ENCODE measurements around the gene ZNF536. TPM values are rescaled to one million over a fixed set of nuclear protein-coding genes. Genes with fewer than 3 reads are reported as not detected.
A peak's percentile ranks its signal among the peaks of the same experiment; 100 is the strongest.

The ZNF536 gene
- total RNA-seq, 6 donors from 2014 or later, result 0.34 to 0.78 (median 0.71) TPM; not detected in 2

DNA sequence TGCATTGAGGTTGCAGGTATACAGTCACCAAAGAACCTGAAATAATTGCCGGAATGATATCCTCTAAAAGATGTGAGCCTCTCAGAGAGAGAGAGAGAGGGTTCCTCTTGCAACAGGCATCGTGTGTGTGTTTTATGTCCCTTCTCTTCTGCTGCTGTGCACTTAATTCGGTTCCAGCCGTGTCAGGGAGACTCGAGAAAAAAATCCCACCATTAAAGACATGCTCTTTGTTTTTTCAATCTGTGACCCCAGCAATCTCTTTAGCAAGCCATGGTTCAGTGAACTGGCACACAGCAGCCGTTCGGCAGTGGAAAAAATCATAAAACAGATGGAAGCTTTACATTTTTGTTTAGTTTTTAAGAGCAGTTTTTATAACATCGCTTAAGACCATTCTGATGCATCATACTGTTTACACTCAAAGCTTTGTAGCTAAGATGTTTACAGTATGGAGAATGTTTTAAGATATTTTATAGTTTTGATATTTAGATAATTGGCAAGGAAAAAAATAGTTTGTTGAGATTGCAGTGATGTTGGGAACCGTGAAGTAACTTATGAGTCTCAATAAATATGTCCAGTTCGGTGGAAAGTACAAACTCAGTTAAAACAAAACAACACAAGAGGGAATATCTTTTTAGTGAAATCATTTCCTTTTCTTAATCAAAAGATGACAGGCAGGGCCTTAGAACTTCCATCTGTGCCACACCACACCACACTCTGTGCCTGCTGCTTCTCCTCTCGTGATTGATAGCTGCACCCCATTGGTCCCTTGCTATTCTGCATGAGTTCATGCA lies 31.2 kb upstream of the ZNF536 start:
- H3K9me3 ChIP-seq, result no peaks in the 10 kb centered on the region
- H3K4me1 ChIP-seq, result no peaks in the 10 kb centered on the region
- 52 to 54% methylated on average over 11 of the region's 11 CpGs for WGBS, 2 donors
- no peak for DNase-seq
- H3K27me3 ChIP-seq, result no peaks in the 10 kb centered on the region
- TF ChIP-seq POLR2AphosphoS5 (IDR thresholded peaks at IDR 0.05), result no peak
- TF ChIP-seq, protein P1, sequence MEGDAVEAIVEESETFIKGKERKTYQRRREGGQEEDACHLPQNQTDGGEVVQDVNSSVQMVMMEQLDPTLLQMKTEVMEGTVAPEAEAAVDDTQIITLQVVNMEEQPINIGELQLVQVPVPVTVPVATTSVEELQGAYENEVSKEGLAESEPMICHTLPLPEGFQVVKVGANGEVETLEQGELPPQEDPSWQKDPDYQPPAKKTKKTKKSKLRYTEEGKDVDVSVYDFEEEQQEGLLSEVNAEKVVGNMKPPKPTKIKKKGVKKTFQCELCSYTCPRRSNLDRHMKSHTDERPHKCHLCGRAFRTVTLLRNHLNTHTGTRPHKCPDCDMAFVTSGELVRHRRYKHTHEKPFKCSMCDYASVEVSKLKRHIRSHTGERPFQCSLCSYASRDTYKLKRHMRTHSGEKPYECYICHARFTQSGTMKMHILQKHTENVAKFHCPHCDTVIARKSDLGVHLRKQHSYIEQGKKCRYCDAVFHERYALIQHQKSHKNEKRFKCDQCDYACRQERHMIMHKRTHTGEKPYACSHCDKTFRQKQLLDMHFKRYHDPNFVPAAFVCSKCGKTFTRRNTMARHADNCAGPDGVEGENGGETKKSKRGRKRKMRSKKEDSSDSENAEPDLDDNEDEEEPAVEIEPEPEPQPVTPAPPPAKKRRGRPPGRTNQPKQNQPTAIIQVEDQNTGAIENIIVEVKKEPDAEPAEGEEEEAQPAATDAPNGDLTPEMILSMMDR (IDR thresholded peaks at IDR 0.05), result no peak
- no peak for TF ChIP-seq POLR2A (IDR thresholded peaks at IDR 0.05)
- TF ChIP-seq EP300 (IDR thresholded peaks at IDR 0.05), result no peak
- no peaks in the 10 kb centered on the region for H3K36me3 ChIP-seq
- no peak for ATAC-seq (ENCODE audit: low FRiP score in 2 of 2)
- no peak overlapping the region for H3K4me3 ChIP-seq
- H3K27ac ChIP-seq, result no peak overlapping the region

DNA sequence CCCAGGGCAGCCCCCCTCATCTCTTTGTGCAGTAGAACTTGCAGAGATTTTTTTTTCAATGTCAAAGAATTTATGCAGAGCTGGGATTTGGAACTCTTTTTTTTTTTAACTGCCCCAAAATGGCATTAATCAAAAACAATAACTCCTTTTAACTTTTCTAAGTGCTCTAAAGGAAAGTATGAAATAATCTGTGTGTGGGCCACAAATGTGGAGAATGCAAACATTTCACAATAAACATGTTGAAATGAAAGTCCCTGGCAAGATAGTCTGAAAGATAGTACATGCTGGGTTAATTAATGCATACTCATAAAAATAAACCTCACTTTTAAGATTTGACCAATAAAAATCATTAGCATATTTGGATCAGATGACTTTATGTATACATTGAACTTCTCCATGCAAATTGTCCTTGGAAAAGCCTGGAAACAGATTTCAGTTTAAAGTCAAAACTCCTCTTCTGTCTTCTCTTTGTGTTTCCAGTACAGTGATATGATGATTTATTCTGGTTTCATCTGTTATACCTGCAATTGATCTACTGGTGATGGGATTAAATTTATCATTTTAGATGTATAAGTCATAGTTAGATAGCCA lies 30.5 kb upstream of the ZNF536 start:
- TF ChIP-seq EP300 (IDR thresholded peaks at IDR 0.05), result no peak
- no peak for TF ChIP-seq POLR2AphosphoS5 (IDR thresholded peaks at IDR 0.05)
- no peak for TF ChIP-seq POLR2A (IDR thresholded peaks at IDR 0.05)
- TF ChIP-seq, protein P1 (IDR thresholded peaks at IDR 0.05), result no peak
- Histone ChIP-seq H3K27ac (no peak overlapping the region), H3K9me3 (no peaks in the 10 kb centered on the region), H3K4me1 (no peaks in the 10 kb centered on the region), H3K27me3 (no peaks in the 10 kb centered on the region), H3K4me3 (no peak overlapping the region), H3K36me3 (no peaks in the 10 kb centered on the region)
- no peak for DNase-seq
- ATAC-seq (ENCODE audit: low FRiP score in 2 of 2), result no peak

DNA sequence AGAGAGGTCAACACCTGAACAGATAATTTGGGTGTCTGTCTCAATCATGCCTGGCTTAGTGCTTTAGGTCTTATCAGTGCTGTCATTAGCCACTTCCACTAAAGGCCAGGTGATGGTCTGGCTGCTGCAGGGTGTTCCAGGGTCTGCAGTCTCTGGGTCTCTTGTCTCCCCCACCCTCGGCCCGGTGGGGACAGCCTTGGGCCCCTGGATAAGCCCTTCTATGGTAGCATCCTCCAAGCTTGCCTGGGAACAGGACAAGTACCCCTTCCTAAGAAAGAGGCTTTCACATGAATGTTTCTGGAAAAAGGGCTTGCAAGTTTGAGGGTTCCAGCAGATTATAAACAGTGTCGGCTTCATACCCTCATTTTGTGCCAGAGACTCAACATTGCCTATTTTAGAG lies 29.3 kb upstream of the ZNF536 start:
- Histone ChIP-seq H3K27ac (no peak overlapping the region), H3K4me3 (no peak overlapping the region), H3K36me3 (no peaks in the 10 kb centered on the region), H3K4me1 (no peaks in the 10 kb centered on the region), H3K9me3 (no peaks in the 10 kb centered on the region), H3K27me3 (no peaks in the 10 kb centered on the region)
- no peak for ATAC-seq (ENCODE audit: low FRiP score in 2 of 2)
- 60 to 74% methylated on average over 3 of the region's 3 CpGs for WGBS, 2 donors
- TF ChIP-seq EP300 (IDR thresholded peaks at IDR 0.05) (no peak), POLR2AphosphoS5 (IDR thresholded peaks at IDR 0.05) (no peak), POLR2A (IDR thresholded peaks at IDR 0.05) (no peak)
- TF ChIP-seq, protein P1 (IDR thresholded peaks at IDR 0.05), result no peak
- DNase-seq, result peak in 1 of 2 donors; percentile 6

DNA sequence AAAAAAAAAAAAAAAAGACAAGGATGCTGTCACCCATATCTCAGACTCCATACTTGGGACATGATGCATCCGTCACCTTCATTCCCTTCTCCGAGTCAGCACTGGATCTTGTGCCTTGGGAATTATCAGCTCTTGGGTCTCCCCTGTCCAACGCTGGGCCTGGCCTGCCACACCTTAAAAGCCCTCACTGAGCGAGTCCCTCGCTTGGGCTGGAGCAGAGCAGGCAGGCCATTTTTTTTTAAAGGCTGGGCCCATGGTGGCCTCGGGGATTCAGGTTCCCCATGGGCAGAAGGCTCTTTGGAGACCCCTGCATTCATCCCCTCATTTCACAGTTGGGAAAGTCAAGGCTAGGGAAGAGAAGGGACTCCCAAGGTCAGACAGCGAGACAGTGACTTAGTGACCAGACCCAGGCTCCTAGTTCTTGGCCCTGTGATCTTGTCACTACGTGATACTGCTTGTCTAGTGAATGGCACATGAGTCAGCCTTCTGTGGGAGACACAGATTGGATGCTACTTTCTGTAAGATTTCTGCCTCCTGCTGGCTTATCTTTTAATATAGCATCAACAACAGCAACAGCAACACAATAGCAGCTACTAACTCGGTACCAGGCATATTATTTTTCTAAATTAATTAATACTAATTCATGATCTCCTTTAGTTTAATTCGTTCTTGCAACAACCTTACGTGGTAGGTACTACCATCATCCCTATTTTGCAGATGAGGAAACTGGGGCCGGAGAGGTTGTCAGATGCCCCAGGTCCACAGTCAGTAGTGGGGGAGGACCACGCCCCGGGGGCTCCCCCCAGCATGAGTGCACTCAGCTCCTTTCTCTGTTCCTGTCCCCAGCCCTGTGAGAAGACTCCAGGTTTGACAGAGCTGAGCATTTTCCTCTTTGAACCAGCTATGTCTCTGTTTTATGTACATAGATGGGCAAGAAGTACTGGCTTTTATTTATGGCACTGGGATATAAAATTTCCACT lies 27.4 kb upstream of the ZNF536 start:
- Histone ChIP-seq H3K36me3 (no peaks in the 10 kb centered on the region), H3K27me3 (no peaks in the 10 kb centered on the region), H3K9me3 (no peaks in the 10 kb centered on the region), H3K27ac (no peak overlapping the region), H3K4me3 (no peak overlapping the region), H3K4me1 (no peaks in the 10 kb centered on the region)
- DNase-seq (peak in 1 of 2 donors; percentile 10), ATAC-seq (ENCODE audit: low FRiP score in 2 of 2) (no peak)
- TF ChIP-seq POLR2A (IDR thresholded peaks at IDR 0.05), result no peak
- TF ChIP-seq, protein P1 (IDR thresholded peaks at IDR 0.05), result no peak
- no peak for TF ChIP-seq POLR2AphosphoS5 (IDR thresholded peaks at IDR 0.05)
- WGBS, 2 donors, result 86% methylated on average over 14 of the region's 14 CpGs
